ENCODE results near the gene CDR2L. TPM values are rescaled to one million over a fixed set of nuclear protein-coding genes. Genes with fewer than 3 reads are reported as not detected.

Gene CDR2L
- total and polyA plus RNA-seq, 12 donors: 1.2 to 17.9 (median 9.5) TPM

GRCh38 chr17:74977802-74978201, 9.6 kb upstream of the CDR2L start:
- no peak for TF ChIP-seq POLR2A (IDR thresholded peaks at IDR 0.05)
- TF ChIP-seq CTCF (IDR thresholded peaks at IDR 0.05): no peak
- Histone ChIP-seq H3K27me3 (no peaks in the 10 kb centered on the region), H3K4me3 (no peak overlapping the region), H3K36me3 (replicated peaks in 1 of 2) (no peaks in the 10 kb centered on the region), H3K27ac (no peak overlapping the region), H3K9me3 (replicated peaks in 1 of 3) (no peaks in the 10 kb centered on the region), H3K4me1 (replicated peaks in 1 of 2) (peaks cover 8 to 13% of the 10 kb centered on the region in 2 donors)
- no peak for DNase-seq
- 83 to 94% (median 86%) methylated on average over 3 of the region's 3 CpGs for WGBS, 4 donors
- intact Hi-C loops (cut with DNase I): loop anchor here in 1 of 2 donors (10.0 kb wide), 1 partner anchor 57 kb away; no protein-coding TSS in a partner anchor

GRCh38 chr17:74978240-74978639, 9.2 kb upstream of the CDR2L start:
- Histone ChIP-seq H3K4me1 (replicated peaks in 1 of 2) (peaks cover 8 to 10% of the 10 kb centered on the region in 2 donors), H3K27ac (no peak overlapping the region), H3K9me3 (replicated peaks in 1 of 3) (no peaks in the 10 kb centered on the region), H3K27me3 (no peaks in the 10 kb centered on the region), H3K4me3 (no peak overlapping the region), H3K36me3 (replicated peaks in 1 of 2) (no peaks in the 10 kb centered on the region)
- TF ChIP-seq CTCF (IDR thresholded peaks at IDR 0.05) (no peak), POLR2A (IDR thresholded peaks at IDR 0.05) (no peak)
- intact Hi-C loops (cut with DNase I): loop anchor here in 1 of 2 donors (10.0 kb wide), 1 partner anchor 57 kb away; no protein-coding TSS in a partner anchor
- 64 to 77% (median 75%) methylated on average over 3 of the region's 3 CpGs for WGBS, 4 donors
- no peak for DNase-seq

GRCh38 chr17:74979408-74980146, 7.9 kb upstream of the CDR2L start:
- 72 to 77% (median 73%) methylated on average over 17 of the region's 17 CpGs for WGBS, 4 donors
- peaks cover 8 to 10% of the 10 kb centered on the region in 2 donors for H3K4me1 ChIP-seq (replicated peaks in 1 of 2)
- no peak for DNase-seq
- TF ChIP-seq CTCF (IDR thresholded peaks at IDR 0.05) (no peak), POLR2A (IDR thresholded peaks at IDR 0.05) (no peak)
- no peak overlapping the region for H3K27ac ChIP-seq
- intact Hi-C loops (cut with DNase I): loop anchor here in 1 of 2 donors (10.0 kb wide), 1 partner anchor 55 kb away; no protein-coding TSS in a partner anchor
- H3K27me3 ChIP-seq: no peaks in the 10 kb centered on the region
- H3K36me3 ChIP-seq (replicated peaks in 1 of 2): no peaks in the 10 kb centered on the region
- no peak overlapping the region for H3K4me3 ChIP-seq
- H3K9me3 ChIP-seq (replicated peaks in 1 of 3): no peaks in the 10 kb centered on the region

GRCh38 chr17:74981318-74981978, 6.0 kb upstream of the CDR2L start:
- Histone ChIP-seq H3K36me3 (replicated peaks in 1 of 2) (no peaks in the 10 kb centered on the region), H3K4me3 (peak overlapping the region in 2 of 4 donors; percentile 45 to 61), H3K9me3 (replicated peaks in 1 of 3) (no peaks in the 10 kb centered on the region), H3K4me1 (replicated peaks in 1 of 2) (peaks cover 8 to 10% of the 10 kb centered on the region in 2 donors), H3K27me3 (no peaks in the 10 kb centered on the region), H3K27ac (peak overlapping the region; percentile 33 to 86 (median 68))
- DNase-seq: no peak
- WGBS, 4 donors: 57 to 70% (median 62%) methylated on average over 12 to 16 of the region's 16 CpGs
- intact Hi-C loops (cut with DNase I): no loop called here
- no peak for TF ChIP-seq POLR2A (IDR thresholded peaks at IDR 0.05)
- TF ChIP-seq CTCF (IDR thresholded peaks at IDR 0.05): no peak

Data from adrenal gland (tissue), 12 donors.